GM20431 (cell line): ENCODE results near the gene NID1.

Experiments used
- in situ Hi-C: fragments of 300-500 bp; cut with MseI, MboI; formaldehyde crosslinking; loops from one replicate; pipeline ENCODE4 v1.15.0; 2020; ENCODE audit warnings: low sequenced_read_pairs; ENCODE audit not compliant: unreplicated experiment

NID1 gene

DNA sequence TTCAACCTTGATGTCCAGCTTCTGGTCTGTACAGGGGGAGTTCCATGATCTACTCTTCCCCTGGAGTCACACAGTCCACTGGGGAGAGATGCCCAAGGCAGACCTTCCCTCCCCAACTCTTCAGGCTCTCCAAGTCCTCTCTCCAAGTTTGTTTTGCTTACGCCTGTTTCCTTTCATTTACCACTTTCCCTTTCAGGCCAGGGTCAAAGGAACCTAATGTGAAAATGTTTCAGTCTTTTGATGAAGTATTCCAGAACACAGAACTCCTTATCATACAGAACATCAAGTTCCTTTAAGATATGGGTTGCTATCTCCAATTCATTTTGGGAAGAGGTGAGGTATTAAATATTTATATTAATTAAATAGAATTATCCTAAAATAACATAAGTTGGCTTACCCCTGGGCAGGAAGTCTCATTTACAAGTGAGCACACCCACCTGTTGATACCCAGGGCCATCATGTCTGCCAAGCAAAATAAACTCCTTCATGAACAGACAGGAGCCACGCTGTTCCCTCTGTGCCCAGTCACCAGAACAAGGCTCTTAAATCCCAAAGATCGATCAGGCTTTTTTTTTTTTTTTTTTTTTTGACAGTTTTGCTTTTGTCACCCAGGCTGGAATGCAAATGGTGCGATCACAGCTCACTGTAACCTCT lies 116.0 kb downstream of the NID1 start:
- in situ Hi-C loops: no loop called here

DNA sequence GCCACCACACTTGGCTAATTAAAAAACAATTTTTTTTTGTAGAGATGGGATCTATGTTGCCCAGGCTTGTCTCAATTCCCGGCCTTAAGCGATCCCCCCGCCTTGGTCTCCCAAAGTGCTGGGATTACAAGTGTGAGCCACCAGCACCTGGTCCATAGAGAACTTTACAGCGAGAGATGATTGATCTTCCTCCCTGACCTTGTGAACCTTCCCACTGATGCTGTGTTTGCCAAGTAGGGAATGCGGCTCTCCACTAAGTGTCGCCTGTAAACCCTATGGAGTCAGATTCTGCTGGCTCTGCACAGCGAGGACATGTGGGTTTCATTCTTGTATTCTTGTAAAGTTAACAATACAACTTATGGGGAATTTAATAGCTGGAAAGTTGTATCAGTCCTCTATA lies 116.9 kb downstream of the NID1 start:
- in situ Hi-C loops: no loop called here

DNA sequence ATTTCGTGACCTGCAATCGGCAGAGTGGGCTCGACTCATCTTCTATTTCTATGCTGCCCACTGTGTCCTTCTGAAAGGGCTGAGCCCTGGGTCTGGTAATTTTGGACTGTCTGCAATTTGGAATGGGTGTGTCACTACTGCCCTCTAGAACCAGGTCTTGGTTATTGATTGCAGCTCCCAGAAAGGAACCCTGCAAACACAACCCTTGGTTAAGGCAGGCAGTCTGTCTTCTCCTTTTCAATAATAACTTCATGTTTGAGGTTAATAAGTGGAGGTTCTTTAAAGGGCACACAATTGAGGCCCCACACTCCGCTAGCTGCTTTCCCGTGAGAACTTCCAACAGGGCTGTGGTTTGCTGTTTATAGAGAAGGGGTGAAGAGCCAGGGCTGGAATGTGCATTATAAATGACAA lies 118.3 kb downstream of the NID1 start:
- in situ Hi-C loops: no loop called here

DNA sequence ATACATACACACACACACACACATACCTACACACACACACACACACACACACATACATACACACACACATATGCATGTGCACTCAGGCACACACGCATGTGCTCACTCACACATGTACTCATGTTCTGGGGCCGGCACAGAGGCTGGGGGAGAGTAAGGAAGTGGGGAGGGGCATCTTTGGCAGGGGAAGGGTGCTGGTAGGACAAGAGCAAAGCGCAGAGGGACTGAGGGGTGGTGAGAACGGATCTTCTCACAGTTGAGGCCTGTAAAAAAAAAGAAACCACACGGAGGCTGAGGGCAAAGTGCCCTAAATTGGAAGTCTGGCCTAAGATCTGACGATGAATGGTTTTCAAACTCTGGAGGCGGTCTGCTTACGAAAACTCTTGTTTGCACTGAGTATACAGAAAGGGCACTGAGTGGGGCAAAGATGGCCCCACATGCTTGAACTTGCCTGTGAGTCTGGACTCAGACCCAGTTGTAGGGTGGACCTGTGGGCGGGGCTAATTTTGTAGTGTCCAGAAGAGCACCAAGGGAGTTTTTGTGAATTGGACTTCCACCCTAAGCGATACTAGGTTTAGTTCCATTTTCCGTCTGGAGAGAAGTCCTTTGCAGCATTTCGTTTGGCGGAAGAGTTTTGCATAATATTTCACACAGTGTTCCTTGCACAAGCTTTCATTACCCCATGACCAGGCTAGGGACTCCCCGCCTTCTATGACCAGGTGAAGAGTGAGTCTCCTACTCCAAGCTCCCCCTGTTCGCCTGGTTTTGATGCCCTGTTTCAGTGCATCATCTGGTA lies 118.9 kb downstream of the NID1 start:
- in situ Hi-C loops: no loop called here

DNA sequence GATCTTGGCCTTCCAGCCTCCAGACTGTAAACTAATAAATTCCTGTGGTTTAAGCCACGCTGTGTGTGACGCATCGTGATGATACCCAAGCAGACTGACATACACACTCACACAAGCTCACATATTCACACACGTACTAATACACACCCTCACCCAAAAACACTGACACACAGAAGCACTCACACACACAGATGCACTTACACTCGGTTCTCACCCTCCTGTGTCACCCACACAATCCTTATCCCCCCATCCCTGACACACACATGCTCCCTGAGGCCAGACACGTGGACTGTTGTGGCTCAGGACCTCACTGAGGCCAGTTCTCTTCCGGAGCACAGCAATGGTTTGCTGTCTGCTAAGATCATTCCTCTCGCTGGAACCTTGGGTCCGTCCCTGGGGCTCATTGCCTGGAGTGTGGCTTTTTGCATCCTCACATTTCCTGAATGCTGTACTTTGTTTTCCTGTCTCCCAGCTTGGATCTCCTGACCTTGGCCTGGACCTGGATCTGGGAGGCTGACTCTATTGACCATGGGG lies 121.2 kb downstream of the NID1 start:
- in situ Hi-C loops: no loop called here

DNA sequence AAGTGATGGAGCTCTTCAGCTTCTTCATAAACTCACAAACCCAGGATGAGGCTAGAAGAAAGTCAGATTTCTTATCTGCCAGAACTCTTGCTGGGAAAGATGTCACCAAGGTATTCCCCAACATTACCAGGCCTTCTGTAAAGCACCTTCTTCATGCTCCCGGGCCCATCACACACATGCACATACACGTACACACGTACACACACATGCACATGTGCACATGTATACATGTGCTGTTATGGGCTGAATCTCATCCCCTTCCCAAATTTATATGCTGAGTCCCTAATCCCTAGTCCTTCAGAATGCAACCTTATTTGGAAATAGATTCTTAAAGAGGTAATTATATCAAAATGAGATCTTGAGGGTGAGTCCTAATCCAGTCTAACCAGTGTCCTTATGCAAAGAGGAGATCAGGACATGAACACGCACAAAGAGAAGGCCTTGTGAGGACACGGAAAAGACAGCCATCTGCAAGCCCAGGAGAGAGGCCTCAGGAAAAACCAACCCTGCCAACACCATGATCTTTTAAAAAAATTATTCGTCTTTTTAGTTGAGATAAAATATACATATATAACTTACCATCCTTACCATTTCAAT lies 121.8 kb downstream of the NID1 start:
- in situ Hi-C loops: no loop called here

DNA sequence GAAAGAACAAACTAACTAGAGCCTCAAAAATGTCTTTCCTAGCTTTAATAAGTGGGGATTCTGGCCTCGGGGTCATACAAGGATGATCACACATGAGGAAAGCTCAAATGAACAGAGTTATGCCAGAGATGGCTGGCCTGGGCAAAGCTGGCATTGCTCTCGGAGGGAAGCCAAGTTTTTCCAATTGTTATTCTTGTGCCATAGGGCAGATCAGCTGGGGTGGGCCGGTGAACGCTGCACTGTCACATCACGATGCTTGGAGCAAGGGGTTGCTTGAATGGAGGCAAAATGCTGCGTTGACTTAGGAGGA lies 122.3 kb downstream of the NID1 start:
- in situ Hi-C loops: no loop called here

DNA sequence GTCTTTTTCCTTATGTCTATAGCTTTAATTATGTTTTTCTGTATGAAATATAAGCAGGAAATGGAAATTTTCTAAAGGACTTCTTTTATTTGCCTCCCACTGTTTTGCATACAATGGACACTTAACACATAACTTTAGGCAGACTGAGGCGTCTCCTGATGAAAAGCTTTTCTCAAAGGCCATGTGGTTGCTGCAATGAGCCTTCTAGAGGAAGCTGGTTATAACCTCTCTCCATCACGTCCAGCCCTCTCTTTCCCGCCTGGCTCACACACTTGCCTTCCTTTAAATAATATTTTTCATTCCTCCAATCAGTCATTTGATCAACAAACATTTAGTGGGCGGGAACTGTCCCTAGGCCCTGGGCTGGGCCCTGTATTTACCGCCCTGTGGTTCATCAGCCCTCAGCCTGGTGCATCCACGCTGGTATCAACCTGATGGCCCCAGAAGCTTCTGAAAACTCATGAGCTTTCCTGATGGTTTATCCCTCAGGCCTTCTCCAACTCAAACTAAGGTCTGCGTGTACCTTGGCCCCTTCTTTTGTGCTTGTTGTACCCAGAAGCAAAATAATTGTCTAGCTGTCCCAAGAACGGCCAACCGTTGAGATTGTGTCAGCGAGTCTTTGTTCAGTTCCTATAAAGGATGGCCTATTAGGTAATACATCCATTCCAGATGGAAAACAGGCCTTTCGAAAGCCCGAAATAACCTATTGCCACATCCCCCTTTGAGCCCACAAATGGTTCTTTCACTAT lies 122.8 kb downstream of the NID1 start:
- in situ Hi-C loops: no loop called here

DNA sequence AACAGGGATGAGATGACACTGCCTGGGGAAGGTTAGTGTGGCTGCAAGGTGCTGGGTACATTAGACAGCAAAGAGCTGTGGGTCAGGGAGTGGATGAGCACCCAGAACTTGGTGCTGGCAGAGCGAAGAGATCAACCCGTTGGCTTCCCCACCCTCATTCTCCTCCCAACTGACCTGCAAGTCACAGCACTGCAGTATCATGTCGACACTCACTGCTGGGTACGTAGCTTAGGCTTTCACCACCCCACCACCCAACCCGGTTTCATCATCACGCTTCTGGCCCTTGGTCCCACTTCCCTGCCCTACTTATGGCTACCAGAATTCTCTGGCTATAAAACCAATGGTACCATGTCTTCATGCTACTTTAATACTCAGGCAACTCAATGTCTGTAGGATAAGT lies 124.6 kb downstream of the NID1 start:
- in situ Hi-C loops: no loop called here

DNA sequence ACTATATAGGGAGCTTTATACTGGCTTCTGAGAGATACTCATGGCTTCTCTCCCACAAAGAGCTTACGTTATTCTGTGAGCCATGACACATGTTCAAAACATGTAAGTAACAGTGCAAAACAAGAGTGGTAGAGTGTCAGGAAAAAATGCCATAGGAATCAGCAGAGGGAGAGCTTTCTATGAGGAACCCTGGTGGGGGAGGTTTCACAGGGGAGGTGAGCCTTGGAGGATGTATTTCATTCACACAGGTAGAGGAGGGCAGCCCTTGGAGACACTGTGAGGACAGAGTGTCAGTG lies 125.5 kb downstream of the NID1 start:
- in situ Hi-C loops: no loop called here

DNA sequence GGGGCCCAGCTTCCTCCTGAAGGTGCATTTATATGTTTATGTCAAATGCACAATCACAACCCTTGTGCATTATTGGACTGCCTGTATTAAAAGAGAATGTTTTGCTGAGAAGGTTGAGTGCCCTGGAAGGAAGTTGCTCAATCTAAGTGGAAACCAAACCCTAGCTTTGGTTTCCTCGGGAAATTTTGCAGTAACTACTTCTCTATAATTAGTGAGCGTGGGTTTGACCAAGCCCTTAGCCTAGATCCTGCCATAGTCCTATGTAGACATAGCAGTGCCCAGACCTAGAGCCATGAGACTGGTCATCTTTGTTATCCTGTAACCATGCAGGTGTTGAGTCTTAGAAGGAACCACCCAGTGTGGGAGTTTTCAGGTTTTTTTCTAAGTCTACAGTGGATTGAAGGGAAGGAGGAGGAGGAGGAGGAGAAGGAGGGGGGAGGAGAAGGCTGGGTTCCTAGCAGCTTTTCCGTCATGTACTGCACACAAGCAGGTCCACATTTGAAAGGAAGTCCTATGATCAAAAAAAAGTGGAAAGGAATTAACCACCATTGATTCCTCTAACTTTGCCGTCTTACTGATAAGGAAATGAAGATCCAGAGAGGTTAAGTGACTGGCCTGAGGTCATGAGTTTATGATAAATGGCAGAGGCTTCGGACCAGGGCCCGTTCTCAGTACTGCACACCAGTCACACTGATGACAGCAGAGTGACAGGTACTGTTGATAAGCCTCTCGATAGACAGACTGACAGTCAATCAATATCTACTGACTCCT lies 126.0 kb downstream of the NID1 start:
- in situ Hi-C loops: no loop called here

DNA sequence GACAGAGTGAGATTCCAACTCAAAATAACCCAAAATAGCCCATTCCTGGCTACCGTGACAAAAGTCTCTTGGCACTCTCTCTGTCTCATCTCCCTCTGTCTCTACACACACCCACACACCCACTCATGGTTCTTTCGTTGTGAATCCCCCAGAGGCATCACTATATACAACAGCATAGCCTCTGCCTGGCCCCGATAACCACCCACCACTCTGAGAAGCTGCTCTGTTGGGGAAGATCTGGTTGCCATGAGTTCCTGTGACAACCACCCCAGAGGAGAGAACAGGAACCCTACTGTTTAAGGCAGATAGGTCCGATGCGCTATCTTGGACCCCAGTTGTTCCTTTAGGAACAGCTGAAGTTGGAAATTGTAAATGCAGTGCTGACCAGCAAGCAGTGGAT lies 127.8 kb downstream of the NID1 start:
- in situ Hi-C loops: no loop called here

DNA sequence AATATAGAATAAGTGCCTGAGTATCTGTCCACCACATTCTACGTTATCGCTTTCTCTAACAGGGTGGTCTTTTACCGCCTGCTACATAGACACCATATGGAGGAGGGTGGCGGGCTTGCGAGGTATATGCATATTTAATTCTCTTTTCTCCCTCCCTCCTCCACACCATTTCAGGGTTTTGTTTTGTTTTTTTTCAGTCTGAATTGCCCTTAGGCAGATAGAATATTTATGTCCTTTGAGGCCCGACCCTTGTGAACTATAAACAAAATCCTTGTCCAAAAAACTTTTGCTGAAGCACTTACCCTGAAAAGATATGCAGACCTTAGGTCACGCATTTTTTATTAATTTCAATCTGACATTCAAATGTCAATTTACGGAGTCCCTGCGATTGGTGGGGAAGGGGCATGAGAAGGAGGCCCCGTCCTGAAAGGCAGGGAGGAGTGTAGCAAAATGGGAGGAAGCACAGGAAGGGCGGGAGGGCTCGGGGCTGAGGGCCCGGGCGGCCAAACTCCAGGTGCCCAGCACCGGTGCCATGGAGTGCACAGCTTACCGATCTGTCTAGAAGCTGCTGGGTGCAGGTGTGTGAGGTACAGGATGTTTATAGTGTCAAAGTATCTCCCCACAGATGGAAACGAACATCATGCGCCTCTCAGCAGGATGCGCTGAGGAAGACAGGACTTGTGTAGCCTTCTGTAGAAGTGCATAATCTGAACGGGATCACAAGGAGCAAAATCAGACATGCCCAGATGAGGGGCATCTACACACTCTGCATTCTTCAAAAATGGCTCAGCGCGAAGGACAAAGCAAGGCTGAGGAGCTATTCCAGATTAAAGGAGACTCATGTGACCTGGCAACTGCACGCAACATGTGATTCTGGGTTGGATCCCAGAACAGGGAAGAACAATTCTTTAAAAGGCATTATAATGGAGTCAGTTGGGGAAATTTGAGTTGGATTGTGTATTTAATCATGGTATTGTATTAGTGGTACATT lies 129.4 kb downstream of the NID1 start:
- in situ Hi-C loops: no loop called here

DNA sequence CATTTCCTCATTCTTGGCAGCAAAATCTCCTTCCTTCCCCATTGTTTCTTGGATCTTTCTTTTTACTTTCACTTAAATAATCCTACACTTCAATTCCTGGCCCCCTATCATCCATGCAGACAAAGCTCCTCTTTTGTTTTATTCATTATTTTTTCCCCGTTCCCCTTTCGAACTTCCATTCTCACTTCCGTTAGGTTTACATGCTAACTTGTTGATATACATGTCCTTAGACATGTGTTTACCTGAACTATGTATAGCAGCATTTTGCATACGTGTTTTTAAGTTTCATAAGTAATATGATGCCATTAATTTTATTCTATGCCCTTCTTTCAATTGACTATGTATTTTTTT lies 131.1 kb downstream of the NID1 start:
- in situ Hi-C loops: no loop called here

DNA sequence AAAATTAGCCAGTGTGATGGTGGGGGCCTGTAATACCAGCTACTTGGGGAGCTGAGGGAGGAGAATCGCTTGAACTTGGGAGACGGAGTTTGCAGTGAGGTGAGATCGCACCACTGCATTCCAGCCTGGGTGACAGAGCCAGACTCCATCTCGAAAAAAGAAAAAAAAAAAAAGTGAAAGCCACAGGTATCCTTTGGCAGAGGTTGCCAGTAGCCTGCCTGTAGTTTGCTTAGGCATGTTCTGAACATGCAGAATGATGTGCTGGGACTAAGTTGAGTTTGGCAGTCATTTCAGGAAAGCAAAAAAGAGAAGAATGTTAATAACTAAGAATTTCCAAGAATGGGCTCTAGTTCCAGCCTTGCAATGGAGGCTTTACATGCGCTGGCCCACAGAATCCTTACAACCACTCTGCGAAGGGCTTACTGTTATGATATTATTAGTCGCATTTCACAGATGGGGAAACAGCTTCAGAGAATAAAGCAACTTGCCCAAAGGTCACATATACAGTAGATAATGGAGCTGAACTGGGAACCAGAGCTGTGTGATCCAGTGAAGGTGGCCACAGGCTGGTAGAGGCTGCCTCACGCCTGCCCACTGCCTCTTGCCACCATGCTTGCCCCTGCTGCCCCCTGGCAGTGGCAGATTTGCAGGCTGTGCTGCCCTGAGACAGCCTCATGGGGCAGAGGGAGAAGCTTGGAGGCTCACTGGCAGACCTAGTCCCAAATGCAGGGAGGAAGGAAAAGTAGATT lies 131.7 kb downstream of the NID1 start:
- in situ Hi-C loops: no loop called here

DNA sequence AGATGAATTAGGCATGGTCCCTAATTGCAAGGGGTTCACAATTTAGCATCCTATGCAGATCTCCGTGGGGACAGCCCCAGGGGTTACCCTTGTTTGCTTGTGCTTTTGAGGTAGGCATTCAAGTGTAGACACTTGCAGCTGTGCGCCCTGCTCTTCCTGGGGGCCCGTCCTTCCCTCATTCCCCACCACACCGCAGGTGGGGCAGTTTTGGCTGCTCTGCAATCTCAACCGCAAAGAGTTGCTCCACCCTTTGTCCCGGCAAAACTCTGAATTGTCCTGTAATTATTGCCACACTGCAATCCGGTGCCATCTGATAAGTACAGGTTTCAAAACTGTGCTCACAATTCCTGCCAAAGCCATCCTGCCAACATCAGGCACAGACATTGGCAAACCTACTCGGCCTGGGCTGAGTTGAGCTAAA lies 132.8 kb downstream of the NID1 start:
- in situ Hi-C loops: no loop called here

DNA sequence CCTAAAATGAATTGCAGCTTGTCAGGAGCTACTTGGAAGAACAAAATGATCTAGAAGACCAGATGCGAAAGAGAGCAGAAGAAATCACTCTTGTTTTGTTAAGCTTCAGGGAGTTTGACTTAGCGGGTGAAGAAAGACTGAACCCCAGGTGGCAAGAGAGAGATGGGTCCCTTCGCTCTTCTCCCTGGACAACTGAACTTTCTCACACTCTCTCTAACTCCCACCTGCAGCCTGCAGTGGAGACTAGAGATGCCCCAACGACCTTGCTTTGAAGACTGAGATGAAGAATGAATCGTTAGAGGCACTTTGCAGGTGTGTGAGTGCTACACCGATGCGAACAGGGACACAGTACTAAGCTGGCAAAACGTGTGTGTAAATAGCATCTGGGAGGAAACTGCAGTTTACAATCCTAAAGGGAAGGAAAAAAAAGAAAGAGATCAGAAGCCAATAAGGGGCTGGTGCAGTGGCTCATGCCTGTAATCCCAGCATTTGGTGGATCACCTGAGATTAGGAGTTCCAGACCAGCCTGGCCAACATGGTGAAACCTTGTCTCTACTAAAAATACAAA lies 133.6 kb downstream of the NID1 start:
- in situ Hi-C loops: no loop called here

DNA sequence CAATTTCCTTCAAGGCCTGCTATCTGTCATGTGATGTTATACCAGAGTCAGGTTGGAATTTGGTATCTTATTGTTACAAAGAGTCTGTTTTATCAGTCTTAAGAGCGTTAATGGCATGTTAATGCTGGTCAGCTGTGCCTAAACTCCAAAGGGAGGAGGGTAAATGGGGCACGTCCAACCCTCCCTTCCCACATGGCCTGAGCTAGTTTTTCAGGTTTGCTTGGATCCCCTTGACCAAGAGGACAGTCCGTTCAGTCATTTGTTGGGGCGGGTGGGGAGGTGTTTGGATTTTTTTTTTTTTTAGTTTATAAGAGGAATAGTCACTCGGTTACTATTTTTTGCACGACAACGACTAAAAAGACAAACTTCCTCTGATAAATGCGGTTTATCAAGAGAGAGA lies 134.3 kb downstream of the NID1 start:
- in situ Hi-C loops: no loop called here
